Small intestine (tissue), 7 donors: ENCODE measurements around the gene BCR. TPM values are rescaled to one million over a fixed set of nuclear protein-coding genes. Genes with fewer than 3 reads are reported as not detected.
"Not testable (repeated sequence)": the region's sequence is repeated elsewhere in the genome, so short reads cannot be mapped to it uniquely, and the experiment has no call there.

Source experiments
- DNase-seq, 2 donors: peaks; one replicate each; pipeline versions ENCODE4 v3.0.0 to v3.0.0-alpha.2; 2013
- FAIRE-seq: peaks from 2 replicates; lab custom pipeline; 2012; peaks lifted over from hg19 to GRCh38; lab: Jason Lieb, UNC
- H3K27ac ChIP-seq, 3 donors: one replicate each; pipeline ENCODE4 v1.5.1; 2013; ENCODE audit warnings: low read length in 2 of 3, mild to moderate bottlenecking in 2 of 3, control low read depth in 1 of 3, inconsistent platforms in 1 of 3, low read depth in 1 of 3, moderate library complexity in 1 of 3
- H3K27me3 ChIP-seq, 3 donors: one replicate each; pipeline ENCODE4 v1.6.1; 2013; ENCODE audit warnings: low read length in 3 of 3, inconsistent platforms in 1 of 3; ENCODE audit not compliant: control insufficient read depth in 3 of 3, insufficient read depth in 3 of 3
- H3K36me3 ChIP-seq, 3 donors: one replicate each; pipeline ENCODE4 v1.6.1; 2013; ENCODE audit warnings: low read length in 3 of 3, inconsistent platforms in 1 of 3, low read depth in 1 of 3, mild to moderate bottlenecking in 1 of 3, moderate library complexity in 1 of 3; ENCODE audit not compliant: control insufficient read depth in 3 of 3, insufficient read depth in 2 of 3
- H3K4me1 ChIP-seq, 3 donors: one replicate each; pipeline ENCODE4 v1.6.1; 2013; ENCODE audit warnings: low read length in 2 of 3, inconsistent platforms in 1 of 3, low read depth in 1 of 3, mild to moderate bottlenecking in 1 of 3, moderate library complexity in 1 of 3; ENCODE audit not compliant: control insufficient read depth in 3 of 3, insufficient read depth in 2 of 3
- H3K4me3 ChIP-seq, 3 donors: one replicate each; pipeline ENCODE4 v1.5.1; 2013; ENCODE audit warnings: low read length in 3 of 3, control low read depth in 1 of 3, inconsistent platforms in 1 of 3, low read depth in 1 of 3, mild to moderate bottlenecking in 1 of 3, moderate library complexity in 1 of 3
- H3K9me3 ChIP-seq, 2 donors: one replicate each; pipeline ENCODE4 v1.6.1; 2013; ENCODE audit warnings: low read depth in 1 of 2, low read length in 1 of 2; ENCODE audit not compliant: control insufficient read depth in 2 of 2, insufficient read depth in 1 of 2
- WGBS, 3 donors: extraction: QIAGEN DNeasy Blood & Tissue Kit; methylation state at CpG; one replicate each; pipeline ENCODE4 v1.1.7; 2013; 5-methylcytosine and 5-hydroxymethylcytosine counted together
- polyA plus RNA-seq, 4 donors: library from polyadenylated mRNA; stranded (reverse) in 3 of 4; unstranded in 1 of 4; fragments of 200-250 nt in 3 of 4; fragments of 120-200 nt in 1 of 4; gene quantifications; one replicate each; pipeline versions ENCODE4 v1.2.1 to v1.2.3, GENCODE V29; 2013
- donor health status: healthy with polysubstance abuse.
- donor health status: control.
- donor health status: control.
- donor health status: Bipolar disorder and iron deficiency.
- donor health status: healthy.

The BCR gene
- polyA plus RNA-seq, 4 donors = 8.9 to 27.9 (median 19.7) TPM

DNA sequence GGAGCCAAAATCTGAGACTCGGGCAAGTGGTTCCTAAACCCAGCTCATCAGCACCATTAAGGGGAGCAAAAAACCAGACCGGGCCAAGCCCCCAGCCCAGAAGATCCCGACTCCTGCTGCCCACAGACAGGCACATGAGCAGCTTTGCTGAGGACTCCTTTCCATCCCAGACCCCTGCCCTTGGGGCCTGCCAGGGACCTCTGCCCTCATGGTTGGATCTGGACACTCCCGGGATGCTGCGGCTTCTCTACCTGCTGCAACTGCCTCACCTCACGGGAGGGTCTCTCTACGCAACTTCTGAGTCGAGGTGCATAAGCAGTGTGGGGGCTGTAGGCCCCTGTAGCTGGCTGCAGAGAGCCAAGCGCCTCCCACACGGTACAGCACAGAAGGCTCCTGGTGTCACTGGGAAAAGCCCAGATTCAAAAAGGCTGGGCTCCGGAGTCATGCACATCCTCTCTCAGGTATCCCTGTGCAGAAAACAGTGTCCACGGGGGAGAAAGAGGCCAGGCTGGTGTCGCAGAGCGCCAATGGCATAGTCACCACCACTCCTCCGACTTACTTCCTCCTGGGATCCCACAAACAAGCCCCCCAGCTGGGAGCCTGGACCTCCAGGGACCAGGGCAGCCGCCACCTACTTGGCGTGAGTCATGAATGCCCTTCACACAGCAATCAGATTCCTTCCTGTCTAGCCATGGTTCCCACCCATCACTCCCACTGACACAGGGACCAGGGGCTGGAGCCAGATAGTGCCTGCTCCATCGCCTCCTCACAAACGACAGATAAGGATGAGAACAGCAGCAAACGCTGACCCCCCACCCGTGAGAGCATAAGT lies 122.1 kb downstream of the BCR start:
- Histone ChIP-seq H3K4me1 (no peaks in the 10 kb centered on the region), H3K27me3 (no peaks in the 10 kb centered on the region), H3K9me3 (no peaks in the 10 kb centered on the region), H3K36me3 (peaks cover 0 to 58% (median 3%) of the 10 kb centered on the region in 3 donors), H3K4me3 (no peak overlapping the region), H3K27ac (no peak overlapping the region)
- DNase-seq (no peak), FAIRE-seq (no peak)
- WGBS, 3 donors = 82 to 90% (median 90%) methylated on average over 21 of the region's 21 CpGs

- H3K9me3 ChIP-seq = no peaks in the 10 kb centered on the region
- no peak for FAIRE-seq
- H3K4me1 ChIP-seq = no peaks in the 10 kb centered on the region
- peak overlapping the region in 2 of 3 donors; percentile 38 to 81 for H3K27ac ChIP-seq
- no peak overlapping the region for H3K4me3 ChIP-seq
- no peaks in the 10 kb centered on the region for H3K27me3 ChIP-seq
- 72 to 91% (median 82%) methylated on average over 9 of the region's 9 CpGs for WGBS, 3 donors
- DNase-seq = no peak
- peaks cover 0 to 39% (median 0%) of the 10 kb centered on the region in 3 donors for H3K36me3 ChIP-seq
Observed at GRCh38 chr22:23305321-23305910, 125.1 kb downstream of the BCR start.

DNA sequence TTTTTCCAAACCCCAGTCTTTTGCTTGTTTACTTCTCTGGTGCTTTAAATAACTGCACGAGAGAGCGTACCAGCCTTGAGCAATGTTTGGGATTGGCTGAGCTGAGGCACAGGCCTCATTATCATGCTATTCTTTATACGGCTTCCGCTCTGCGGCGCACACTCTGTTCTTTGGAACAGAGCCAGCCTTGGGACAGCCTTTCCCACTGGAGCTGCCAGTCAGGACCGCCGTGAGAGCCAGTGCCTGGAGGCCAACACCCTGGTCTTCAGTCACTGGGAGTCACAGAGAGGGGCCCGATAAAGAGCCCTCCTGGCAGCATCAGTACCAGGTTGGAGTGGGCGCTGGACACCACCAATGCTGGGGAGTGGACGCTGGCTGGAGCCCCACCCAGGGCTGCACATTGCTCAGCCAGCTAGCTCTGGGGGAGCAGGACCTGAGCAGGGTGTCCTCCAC lies 125.6 kb downstream of the BCR start:
- no peak overlapping the region for H3K4me3 ChIP-seq
- DNase-seq (peak in 1 of 2 donors; percentile 4), FAIRE-seq (no peak)
- H3K9me3 ChIP-seq = no peaks in the 10 kb centered on the region
- H3K36me3 ChIP-seq = peaks cover 0 to 35% (median 0%) of the 10 kb centered on the region in 3 donors
- no peaks in the 10 kb centered on the region for H3K27me3 ChIP-seq
- H3K4me1 ChIP-seq = no peaks in the 10 kb centered on the region
- H3K27ac ChIP-seq = peak overlapping the region in 1 of 3 donors; percentile 92
- 63 to 84% (median 82%) methylated on average over 11 of the region's 11 CpGs for WGBS, 3 donors

GRCh38 chr22:23306438-23306921 lies 126.2 kb downstream of the BCR start:
- DNase-seq (no peak), FAIRE-seq (no peak)
- 73 to 88% (median 84%) methylated on average over 11 of the region's 11 CpGs for WGBS, 3 donors
- peak overlapping the region in 1 of 3 donors; percentile 92 for H3K27ac ChIP-seq
- no peaks in the 10 kb centered on the region for H3K4me1 ChIP-seq
- H3K27me3 ChIP-seq = no peaks in the 10 kb centered on the region
- H3K36me3 ChIP-seq = peaks cover 0 to 30% (median 0%) of the 10 kb centered on the region in 3 donors
- no peaks in the 10 kb centered on the region for H3K9me3 ChIP-seq
- no peak overlapping the region for H3K4me3 ChIP-seq

DNA sequence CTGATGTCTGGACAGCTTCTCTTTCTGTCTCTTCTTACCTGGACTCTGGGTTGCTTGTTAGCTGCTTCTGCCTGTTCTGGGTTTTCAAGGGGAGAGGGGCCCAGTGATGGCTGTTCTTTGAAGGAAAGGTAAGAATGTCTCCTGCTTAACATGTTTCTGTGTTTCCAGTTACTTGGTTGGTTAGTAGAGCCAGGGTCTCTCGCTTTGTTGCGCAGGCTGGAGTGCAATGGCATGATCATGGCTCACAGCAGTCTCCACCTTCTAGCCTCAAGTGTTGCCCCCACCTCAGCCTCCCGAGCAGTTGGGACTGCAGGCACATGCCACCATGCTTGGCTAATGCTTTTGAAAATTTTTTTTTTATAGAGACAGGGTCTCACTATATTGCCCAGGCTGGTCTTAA lies 126.6 kb downstream of the BCR start:
- FAIRE-seq (no peak), DNase-seq (no peak)
- Histone ChIP-seq H3K4me1 (no peaks in the 10 kb centered on the region), H3K4me3 (no peak overlapping the region), H3K36me3 (peaks cover 0 to 28% (median 0%) of the 10 kb centered on the region in 3 donors), H3K9me3 (no peaks in the 10 kb centered on the region), H3K27me3 (no peaks in the 10 kb centered on the region), H3K27ac (peak overlapping the region in 1 of 3 donors; percentile 92)
- 94 to 98% (median 96%) methylated on average over 3 of the region's 3 CpGs for WGBS, 3 donors

DNA sequence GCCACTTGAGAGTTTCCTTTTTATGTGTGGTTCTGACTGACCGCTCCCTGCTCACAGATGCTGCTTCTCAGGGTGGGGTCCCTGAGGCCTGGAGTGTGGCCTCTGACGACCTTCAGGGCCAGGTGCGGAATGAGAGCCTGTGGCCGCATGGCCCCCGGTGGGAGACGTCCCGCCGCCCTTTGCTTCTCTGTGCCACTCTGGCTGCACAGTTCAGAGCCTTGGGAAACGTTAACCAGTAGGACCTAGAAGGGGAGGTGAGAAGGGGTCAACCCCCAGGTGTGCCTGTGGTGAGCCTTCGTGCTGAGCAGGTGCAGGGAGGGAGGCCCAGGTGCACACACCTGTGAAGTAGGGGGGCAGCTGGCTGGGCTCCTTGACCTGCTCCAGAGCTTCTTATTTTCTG lies 127.2 kb downstream of the BCR start:
- peaks cover 0 to 25% (median 0%) of the 10 kb centered on the region in 3 donors for H3K36me3 ChIP-seq
- not testable (repeated sequence) for H3K4me3 ChIP-seq, DNase-seq, FAIRE-seq, H3K9me3 ChIP-seq, H3K4me1 ChIP-seq, H3K27ac ChIP-seq, H3K27me3 ChIP-seq
- 47 to 84% (median 53%) methylated on average over 2 to 9 of the region's 10 CpGs for WGBS, 3 donors

DNA sequence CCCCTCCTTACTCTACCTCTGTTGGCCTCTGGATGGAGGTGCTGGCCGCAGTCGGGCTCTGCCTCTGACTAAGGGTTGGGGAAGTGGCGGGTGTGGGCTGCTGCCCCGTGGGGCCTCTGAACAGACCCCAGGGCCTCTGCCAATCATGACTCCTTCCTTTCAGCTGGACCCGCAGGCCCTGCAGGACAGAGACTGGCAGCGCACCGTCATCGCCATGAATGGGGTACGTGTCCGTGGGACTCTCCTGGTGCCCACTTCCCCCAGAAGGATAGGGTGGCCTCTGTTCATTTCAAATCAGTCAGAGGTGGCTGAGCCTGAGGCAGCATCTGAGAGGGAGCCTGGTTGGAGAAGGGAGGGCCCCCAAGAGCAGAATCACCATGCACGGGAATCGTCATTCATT lies 129.0 kb downstream of the BCR start:
- DNase-seq, H3K27ac ChIP-seq: not testable (repeated sequence)

DNA sequence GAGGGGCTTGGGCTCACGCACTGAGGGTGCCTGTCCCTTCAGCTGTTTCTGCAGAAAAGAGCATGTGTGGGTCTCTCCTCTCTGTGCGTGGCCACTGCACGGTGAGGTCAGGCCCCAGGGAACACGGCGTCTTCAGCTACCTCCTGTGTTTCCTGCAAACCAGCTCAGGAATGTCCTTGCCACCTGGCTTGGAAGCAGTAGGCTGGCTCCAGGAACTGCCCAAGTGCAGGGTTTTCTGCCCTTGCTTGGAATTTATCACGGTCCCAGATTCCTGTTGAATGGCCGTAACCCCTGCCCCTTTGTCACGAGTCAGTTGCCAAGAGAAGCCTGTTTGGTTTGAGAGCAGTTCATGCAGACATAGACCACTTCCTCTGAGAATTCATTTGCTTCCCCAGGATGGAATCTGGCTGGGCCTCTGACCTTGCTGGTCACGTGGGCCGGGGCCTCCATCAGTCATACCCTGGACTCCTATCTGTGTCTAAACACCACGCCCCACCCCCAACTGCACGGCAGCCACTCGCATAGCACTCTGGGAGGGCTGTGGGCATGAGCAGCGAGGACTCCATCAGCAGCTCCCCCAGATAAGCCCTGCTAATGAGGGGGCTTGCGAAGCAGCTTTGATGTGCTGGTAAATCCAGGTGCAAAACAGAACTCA lies 130.3 kb downstream of the BCR start:
- not testable (repeated sequence) for H3K4me1 ChIP-seq, H3K4me3 ChIP-seq, H3K9me3 ChIP-seq, H3K27me3 ChIP-seq, H3K27ac ChIP-seq, DNase-seq, FAIRE-seq
- WGBS, 3 donors = 72 to 98% (median 86%) methylated on average over 3 to 6 of the region's 15 CpGs
- peaks cover 0 to 30% (median 0%) of the 10 kb centered on the region in 3 donors for H3K36me3 ChIP-seq

More for the DNA sequence above, 129.0 kb downstream of the BCR start:
- 90 to 98% (median 96%) methylated on average over 6 to 8 of the region's 12 CpGs for WGBS, 3 donors
- H3K4me1 ChIP-seq, H3K9me3 ChIP-seq, H3K27me3 ChIP-seq, H3K4me3 ChIP-seq, FAIRE-seq: not testable (repeated sequence)
- peaks cover 0 to 31% (median 0%) of the 10 kb centered on the region in 3 donors for H3K36me3 ChIP-seq
